GM19023 (cell line): ENCODE data around the gene RPL36AL.

Experiments used
- ATAC-seq: cut with Tn5 transposase; IDR thresholded peaks from one replicate; pipeline ENCODE4 v1.9.1; 2021; ENCODE audit warnings: mild to moderate bottlenecking, moderate library complexity; ENCODE audit not compliant: unreplicated experiment

RPL36AL gene

GRCh38 chr14:49582113-49582977 lies 38.1 kb downstream of the RPL36AL start:
- ATAC-seq = no peak

- ATAC-seq = no peak
These were observed 39.0 kb downstream of the RPL36AL start for GRCh38 chr14:49581209-49582112.

- ATAC-seq = no peak
These were observed 40.6 kb downstream of the RPL36AL start for GRCh38 chr14:49579841-49580240.

GRCh38 chr14:49578141-49578540 lies 42.3 kb downstream of the RPL36AL start:
- ATAC-seq = no peak

- no peak for ATAC-seq
These were observed 46.4 kb downstream of the RPL36AL start for GRCh38 chr14:49574038-49574437.

DNA sequence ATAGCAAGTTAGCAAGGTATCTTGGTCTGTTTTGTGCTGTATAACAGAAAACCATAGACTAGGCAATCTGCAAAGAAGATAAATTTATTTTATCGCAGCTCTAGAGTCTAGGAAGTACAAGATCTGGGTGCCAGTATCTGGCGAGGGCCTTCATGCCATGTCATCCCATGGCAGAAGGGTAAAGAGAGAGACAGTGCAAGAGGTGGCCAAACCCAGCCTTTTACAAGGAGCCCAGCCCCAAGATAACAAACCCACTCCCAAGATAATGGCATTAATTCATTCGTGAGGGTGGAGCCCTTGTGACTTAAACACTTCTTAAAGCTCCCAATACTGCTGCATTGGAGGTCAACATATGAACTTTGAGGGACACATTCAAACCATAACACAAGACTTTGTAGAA lies 51.1 kb downstream of the RPL36AL start:
- ATAC-seq = no peak
